ENCODE data around the gene FAM117A.
"Not testable (repeated sequence)": the region's sequence is repeated elsewhere in the genome, so short reads cannot be mapped to it uniquely, and the experiment has no call there.

The FAM117A gene

DNA sequence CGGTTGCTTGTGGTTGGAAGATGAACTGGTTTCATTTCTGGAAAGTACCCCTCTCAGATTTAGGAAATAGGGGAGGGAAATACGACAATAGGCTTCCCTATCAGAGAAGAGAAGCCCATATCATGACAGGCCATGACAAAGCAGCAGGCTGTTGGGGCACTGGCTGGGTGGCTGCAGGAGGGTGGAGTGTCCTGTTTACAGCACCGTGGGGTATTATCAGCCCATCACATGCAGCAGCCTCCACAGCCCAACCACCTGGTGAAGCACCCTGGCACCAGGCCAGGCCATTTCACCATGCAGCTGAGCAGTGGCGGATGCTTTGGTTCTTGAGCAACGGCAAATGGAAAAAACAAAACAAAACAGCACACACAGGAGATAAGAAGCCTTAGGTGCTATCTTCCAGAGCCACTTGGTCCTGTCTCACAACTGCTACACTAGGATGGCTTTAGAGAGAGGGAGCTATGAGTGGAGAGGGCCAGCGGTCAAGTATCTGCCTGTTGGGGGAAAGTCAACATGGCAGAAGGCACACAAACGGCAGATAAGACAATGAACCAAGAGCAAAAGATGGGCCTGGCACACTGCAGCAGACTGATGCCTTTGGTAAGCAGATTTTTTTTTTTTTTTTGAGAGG lies 24.2 kb downstream of the FAM117A start:
- peak; percentile 89 for DNase-seq

DNA sequence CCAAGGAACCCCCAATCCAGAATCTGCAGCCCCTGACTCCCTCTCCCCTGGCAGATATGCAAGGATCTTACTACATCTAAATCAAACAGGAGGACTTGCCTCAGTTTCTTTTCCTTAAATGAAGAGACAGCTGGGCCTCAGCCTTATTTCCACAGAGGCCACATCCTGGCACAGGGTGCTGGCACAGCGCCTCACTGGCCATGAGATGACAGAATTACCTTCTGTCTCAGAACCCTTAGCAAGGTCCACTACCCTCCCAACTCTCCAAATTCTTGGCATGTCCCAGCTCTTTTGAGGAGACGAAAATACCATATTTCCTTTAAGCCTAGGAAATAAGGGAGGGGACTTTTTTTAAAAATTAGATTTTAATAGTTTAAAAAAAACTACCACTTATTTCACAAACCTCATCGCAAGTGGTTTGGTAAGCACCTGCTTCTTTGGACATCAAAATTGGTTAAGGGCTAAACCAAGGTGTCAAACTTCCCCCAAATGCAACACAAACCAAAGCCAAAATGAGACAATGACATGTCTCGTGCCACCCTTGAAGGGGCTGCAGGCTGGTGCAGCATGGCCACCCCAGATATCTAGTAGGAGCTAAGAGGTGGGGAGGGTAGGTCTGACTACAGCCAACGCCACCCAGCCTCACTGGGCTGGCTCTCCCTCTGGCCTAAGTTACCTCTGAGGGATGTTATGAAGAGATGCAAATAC lies 25.3 kb downstream of the FAM117A start:
- no peak for DNase-seq

DNA sequence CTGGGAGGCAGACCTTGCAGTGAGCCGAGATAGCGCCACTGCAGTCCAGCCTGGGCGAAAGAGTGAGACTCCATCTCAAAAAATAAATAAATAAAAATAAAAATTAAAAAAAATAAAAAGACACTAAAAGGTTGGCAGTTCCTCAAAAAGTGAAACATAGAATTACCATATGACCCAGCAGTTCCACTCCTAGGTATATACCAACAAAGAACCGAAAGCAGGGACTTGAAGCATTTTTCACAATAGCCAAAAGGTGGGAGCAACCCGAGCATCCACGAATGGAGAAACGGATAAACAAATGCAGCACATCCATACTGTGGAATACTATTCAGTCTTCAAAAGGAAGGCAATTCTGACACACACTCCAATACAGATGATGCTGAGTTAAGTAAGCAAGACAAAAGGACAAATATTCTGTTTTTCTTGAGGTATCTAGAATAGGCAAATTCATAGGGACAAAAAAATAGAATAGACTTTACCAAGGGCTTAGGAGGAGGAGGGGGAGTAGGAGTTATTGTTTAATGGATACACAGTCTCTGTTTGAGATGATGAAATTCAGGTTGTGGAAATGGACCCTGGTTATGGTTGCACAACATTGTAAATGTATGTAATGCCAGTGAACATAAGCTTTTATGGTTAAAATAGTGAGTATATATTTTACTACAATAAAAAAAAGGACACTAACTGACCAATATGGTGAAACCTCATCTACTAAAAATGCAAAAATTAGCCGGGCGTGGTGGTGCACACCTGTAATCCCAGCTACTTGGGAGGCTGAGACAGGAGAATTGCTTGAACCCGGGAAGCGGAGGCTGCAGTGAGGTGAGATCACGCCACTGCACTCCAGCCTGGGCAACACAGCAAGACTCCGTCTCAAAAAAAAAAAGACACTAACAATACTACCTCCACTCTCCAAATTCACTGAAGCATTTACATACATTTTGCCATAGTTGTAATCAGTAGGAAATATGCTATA lies 29.1 kb downstream of the FAM117A start:
- no peak for DNase-seq

DNA sequence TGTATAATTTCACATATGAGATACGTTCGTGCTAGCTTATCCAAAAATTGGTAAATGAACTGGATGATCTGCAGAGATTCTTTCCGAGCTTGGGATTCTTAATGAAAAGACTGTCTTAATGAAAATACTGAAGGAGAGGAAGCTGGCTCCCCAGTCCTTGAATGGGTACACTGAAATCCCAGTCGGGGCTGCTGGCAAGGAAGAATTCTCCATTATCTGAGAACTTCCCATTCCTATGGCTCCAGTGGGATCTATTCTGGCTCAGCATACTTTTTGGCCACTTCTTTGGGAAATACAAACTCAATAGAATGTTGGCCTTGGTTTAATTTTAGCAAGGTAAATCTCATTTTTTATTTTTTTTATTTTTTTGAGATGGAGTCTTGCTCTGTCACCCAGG lies 32.5 kb downstream of the FAM117A start:
- no peak for DNase-seq

DNA sequence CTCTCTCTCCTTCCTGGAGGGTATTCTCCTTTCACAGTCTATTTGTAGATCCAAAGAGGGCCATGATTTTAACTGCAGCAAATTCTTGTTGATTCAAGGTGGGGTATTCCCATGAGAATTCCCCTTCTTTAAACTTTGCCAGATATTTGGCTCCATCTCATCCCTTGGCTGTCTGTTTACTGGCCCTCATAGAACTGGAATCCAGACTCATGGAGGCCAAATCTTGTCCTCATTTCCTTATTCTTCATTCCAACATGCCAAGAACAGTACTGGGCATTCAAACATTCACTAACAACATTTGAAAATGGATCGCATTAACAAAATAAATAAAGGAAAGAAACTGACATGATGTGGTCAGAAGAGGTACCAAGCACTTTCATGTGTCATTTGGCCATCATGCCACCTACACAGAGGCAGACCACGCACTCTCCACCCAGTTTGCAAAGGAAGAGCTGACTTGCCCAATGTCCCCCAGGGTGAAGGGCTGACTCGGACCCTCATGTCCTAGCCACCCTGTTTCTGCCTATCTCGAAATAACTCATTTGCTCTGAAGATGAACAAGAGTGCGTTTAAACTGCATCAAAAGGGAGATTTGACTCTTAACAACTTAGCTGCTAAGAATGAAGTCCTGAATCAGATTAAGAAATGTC lies 33.0 kb downstream of the FAM117A start:
- DNase-seq, result no peak

DNA sequence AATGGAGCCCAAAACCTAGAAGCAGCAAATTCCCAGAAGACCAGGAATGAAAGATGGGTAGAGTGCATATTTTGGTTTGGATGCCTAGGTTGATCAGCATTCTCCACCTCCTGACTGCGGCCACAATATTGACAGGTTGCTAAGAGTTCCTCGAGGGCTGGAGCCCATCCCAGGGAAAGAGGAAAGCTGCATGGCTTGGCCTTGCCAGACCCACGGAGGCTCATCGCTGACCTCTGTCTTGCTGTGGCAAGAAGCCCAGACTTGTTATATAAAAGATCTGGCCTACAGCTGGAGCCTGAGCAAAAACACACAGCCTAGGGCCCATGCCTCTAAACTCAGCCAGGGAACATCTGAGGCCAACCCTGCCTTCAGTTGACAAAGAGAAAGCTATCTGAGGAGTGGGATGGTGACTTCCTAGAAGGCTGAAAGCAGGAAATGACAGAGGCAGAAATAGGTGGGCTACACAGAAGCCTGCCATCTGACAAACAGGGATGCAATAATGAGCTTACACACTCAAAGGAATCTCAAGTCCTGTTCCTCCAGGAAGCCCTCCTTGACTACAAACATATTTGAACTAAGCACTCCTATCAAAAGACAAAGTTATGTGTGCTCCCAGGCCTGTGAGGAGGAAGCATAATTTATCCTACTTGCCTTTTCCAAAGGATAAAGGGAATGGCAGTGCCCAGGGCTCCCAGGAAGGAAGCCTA lies 33.7 kb downstream of the FAM117A start:
- no peak for DNase-seq

DNA sequence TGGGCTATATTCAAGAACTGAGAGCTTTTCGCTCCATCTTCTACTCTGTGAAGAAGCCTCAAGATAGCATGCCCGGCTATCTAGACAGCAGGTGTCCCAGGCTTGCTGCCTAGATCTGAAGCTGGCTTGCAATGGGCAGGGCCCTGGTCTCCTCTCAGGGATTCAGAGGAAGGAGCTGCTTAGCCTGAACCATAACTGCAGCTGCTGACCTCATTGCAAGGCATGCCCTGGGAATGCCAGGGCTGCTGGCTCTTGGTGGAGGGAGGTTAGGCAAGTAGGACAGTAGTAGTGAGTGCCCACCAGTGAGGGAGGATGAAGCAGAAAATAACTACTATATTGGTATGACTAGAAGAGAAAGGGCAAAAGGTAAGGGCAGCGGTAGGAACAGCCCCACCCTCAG lies 34.9 kb downstream of the FAM117A start:
- DNase-seq, result no peak

DNA sequence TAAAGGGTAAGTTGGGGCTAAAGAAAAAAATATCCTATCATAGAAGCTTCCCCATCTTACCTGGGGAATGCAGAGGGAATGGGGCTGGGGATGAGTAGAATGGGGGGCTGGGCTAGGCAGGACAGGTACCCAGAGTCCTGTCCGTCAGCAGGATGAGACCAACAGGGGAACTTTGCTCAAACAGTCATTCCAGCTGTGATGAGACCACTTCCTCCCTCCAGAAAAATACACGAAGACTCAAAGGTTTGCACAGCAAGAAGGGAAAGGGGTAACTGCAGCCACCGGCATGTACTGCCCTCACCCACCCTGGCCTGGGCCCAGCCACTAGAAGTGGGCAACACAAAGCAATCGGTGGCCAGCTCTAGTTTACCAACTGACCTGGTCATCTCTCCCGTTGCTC lies 35.5 kb downstream of the FAM117A start:
- no peak for DNase-seq

DNA sequence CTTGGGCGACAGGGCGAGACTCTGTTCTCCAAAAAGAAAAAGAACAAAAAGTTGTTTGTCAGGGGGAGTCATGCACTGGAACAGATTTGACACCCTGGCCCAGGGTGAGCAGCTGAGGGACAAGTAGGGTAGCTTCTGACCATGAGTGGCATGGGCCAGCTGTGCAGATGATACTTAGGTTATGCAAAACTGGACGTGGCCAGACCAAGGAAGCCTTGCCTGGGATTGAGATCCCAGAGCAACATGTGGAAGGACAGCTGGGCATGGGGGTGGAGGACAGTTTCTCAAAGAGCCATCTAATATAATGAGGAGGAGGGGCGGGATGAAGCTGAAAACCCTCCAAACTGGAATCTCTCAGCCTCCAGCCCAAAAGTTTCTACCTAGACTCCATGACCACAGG lies 36.6 kb downstream of the FAM117A start:
- no peak for DNase-seq

DNA sequence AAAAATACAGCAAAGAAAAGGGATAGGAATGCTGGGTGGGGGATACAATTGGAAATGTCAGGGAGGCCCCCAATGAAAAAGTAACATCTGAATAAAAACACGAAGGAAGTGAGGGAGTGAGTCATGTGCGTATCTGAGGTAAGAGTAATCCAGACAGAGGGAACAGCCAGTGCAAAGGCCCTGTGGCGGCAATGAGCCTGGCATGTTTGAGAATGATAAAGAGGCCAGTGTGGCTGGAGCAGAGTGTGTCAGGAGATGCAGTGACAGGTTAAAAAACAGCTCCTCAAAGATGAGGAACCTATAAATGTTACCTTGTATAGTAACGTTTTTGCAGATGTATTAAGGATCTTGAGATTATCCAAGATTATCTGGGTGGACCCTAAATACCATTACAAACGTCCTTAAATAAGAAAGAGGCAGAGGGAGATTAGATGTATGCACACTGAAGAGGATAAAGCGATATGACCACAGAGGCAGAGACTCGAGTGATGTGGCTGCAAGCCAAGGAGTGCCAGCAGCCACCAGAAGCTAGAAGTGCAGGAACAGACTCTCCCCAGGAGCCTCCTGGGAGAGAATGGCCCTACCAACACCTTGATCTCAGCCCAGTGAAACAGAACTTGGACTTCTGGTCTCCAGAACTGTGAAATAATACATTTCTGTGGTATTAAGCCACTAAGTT lies 38.3 kb downstream of the FAM117A start:
- DNase-seq, result no peak

DNA sequence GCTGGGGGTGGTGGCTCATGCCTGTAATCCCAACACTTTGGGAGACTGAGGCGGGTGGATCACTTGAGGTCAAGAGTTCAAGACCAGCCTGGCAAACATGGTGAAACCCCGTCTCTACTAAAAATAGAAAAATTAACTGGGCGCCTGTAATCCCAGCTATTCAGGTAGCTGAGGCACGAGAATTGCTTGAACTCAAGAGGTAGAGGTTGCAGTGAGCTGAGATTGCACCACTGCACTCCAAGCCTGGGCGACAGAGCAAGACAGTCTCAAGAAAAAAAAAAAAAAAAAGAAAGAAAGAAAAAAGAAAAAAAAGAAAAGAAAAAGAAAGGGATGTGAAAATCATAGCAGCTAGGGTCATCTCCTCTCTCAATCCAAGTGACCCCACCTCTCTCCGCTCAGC lies 39.4 kb downstream of the FAM117A start:
- not testable (repeated sequence) for DNase-seq

DNA sequence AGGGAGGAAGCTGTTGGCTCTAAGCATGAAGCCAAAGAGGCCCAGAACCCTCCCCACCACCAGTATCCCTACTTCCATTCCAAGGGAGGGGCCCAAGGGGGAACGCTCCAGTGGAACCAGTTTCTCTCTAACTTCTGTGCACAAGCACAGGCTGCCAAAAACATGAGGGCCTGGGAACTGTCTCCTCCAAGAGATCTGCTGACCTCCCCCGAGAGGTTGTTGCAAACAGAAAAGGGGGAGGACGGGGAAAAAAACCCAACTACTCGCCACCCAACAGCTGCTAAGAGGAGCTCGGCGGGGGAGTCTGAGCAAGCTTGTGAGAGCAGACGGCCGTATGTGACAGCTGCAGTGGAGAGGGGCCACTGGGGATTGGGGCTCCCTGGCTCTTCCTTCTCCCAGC lies 40.5 kb downstream of the FAM117A start:
- DNase-seq, result no peak

DNA sequence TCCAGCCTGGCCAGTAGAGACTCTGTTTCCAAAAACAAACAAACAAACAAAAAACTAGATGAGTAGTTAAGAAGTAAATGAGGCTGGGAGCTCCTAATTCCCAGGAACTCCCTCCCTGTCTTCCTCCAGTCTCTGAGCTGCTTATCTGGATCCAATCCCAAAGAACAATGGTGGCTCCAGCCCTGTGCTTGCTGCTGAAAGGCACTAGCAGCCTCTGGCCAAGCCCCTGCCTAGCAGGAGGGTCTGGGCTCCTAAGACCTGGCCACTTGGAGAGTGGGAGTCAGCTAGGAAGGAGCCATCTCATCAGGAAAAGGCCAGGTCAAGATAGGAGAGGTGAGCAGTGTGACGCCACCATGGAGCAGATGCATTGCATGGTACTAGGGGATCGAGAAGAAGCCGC lies 41.9 kb downstream of the FAM117A start:
- DNase-seq, result no peak

DNA sequence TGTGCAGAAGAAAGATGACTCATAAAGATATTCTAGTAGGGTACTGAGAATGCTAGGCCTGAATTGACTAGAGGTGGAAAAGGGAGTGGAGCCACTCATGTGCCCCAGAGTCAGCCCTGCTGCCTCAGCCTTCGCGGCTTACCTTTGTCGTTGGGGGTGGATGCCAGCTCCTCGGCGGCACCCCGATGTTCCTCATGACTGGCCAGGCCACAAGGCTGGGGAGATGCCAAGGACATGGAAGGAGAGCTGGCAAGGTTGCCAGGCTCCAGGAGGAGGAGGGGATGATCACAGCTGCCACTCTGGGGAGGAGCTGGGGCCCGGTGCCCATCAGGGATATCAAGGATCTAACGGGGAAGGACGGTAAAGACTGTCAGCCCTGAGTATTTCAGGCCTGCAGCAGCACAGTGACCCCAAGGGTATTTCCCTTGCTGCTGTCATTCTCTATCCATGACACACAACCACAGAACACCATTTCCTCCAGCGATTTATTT lies 46.5 kb downstream of the FAM117A start:
- no peak for DNase-seq

DNA sequence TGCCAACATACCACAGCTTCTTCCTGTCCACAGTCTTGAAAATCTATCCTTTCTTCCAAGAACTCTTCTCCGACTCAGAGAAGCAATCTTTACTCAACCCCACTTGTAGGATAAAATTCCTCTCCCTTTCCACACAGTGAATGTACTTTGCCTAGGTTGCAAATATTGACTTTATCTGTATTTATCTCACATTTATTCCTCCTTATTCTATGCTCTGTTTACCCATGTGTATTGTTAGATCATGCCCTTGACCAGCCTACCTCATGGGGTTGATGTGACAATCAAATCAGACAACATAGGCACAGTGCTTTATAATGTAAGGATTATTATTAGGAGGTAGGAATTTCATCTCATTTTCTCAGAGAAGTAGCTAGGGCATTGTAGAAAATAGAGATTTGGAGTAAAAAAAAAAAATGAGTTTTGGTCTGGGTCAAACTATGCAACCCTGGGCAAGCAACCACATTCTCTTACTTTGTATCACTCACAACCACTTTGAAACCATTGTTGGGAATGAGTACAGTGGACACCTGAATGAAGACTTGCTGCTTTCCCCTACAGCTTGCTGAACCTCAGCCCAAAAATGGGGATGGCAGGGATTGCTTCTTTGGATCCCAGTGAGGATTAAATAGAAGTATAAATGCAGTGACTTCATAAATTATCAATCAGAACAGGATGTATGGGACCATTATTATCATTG lies 47.1 kb downstream of the FAM117A start:
- no peak for DNase-seq

DNA sequence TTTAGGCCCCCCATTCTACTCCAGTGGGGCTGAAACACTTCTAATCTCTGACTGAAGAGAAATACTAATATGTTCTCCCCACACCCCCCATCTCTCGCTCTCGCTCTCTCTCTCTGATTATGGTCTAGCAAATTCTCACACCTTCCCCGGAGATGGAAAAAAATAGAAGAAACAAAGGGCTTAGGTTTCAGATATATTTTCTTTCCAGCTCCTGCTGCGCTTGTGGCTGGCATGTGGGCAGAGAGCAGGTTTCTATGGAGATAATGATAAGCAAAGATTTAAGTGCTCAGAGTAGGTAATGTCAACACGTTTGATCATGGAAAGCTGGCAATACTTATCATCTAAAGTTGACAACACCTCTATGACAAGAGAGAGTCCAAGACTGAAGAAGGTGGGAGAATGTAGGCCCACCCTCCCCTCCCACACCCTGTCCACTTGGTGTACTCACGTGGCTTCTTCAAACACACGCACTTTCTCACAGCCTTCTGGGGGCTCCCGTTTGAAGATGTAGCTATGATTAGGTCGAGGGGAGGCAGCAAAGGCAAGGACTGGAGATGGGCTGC lies 48.1 kb downstream of the FAM117A start:
- DNase-seq, result no peak

DNA sequence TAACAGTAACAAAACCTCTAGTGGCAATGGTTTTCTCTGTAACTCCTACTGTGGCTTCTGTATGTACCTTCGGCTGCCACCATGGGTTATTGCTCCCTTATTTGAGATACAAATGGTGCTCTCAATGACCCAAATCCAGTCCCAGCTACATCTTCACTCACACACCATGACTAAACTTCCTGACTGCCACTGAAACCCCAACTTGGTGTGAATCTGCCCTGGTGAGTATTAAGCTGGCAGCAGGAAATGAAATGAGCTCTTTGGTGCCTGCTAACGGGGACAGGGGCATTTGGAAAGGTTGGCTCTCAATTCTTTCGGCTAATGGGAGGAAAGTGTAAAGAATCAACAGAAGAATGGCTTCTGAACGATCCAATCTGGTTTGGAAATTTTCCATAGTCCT lies 48.7 kb downstream of the FAM117A start:
- DNase-seq, result no peak

DNA sequence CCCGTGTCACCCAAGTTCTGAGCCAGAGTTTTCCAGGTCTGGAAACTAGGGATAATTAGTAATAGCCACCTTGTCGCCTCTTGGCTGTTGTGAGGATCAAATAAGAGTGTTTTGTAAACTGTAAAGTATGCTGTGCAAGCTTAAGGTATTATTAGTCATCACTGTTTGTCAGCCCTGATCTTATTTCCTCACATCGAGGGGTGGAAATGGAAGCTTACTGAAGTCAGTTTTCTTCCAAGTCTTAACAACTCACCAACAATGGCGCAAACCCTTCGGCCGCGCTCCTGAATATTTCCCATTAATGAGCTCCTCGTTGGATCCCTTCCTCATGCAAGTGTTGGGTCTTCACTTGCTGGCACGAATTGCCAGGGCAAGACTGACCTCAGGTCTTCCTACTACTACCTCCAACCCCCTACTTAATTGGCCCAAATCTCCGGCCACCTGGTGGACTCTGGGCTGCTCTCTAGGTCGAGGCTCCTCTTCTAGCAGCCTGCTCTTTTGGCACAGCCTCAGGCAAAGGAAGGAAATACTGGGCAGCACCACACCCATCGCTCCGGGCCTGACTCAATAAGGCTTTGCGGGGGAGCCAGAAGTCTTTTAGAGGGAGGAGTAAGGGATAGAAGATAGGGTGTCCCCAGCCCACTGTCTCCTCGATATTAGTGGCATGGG lies 55.3 kb downstream of the FAM117A start:
- DNase-seq, result no peak

DNA sequence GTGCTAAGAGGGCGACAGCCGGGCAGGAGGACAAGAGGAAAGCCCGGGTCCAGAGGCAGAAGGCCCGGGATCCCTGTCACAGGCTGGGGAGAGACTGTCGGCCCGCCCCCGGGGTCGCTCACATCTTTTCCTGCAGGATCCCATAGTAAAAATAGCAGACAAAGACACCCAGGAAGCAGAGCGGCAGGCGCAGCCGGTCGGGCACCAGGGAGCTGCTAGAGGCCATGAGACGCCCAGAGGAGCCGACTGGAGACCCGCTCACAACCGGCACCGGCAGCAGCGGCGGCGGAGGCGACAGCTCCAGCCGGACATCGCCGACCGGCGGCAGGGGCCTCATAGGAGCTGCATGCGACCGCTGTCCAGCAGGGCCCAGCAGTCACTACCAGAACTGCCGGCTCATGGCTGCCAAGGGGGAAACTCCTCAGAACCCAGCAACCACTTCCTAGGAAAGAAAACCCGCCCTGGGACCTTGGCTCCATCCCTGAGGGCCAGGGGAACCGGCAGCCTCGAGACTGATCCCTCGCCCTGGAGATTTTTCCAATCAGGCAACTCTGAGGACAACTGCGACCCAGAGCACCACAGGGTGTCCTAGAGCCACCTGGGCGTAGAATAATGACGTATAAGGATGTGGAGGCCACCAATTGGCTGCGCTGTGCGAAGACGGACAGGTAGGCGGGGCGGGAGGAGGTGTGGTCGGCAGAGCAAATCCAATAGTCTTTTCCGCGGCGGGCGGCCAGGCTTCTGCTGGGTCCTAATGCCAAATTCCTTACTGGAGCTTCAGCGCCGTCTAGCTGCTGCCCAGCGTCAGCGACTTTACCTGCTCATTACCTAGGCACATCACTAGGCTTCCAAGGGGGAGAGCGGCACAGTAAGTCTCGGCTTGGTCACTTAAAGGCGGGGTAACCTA lies 56.1 kb downstream of the FAM117A start, which contains the start of gene SLC35B1:
Gene SLC35B1, minus strand, starts transcription at position 357 of the 907 bp plus-strand sequence. Its CDS starts 131 bp downstream, at position 226.
- DNase-seq, result peak; percentile 96

Measured in activated CD8-positive, alpha-beta memory T cell treated with anti-CD3 and anti-CD28 coated beads, Interleukin-2, amount 50 U/mL, for 48 hours (primary cell).